ENCODE data around the gene NEIL3.

Gene NEIL3

DNA sequence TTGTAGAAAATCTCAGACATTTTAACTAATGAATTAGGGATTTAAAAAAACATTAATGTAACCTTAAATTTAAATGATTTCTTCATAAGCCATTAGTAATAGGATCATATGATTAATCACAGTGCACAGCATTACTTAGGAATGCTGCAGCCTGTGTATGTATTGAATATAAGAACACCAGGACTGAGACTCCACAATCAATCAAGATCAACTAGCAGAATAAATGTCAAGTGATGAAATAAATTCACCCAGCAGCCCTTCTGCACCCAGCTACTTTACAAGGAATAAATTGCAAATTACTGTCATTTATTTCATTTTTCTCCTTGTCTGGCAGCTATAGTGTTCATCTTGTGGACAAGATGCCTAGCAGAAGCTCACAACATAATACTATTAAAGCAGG lies 46.5 kb downstream of the NEIL3 start:
- TF ChIP-seq, protein P1, sequence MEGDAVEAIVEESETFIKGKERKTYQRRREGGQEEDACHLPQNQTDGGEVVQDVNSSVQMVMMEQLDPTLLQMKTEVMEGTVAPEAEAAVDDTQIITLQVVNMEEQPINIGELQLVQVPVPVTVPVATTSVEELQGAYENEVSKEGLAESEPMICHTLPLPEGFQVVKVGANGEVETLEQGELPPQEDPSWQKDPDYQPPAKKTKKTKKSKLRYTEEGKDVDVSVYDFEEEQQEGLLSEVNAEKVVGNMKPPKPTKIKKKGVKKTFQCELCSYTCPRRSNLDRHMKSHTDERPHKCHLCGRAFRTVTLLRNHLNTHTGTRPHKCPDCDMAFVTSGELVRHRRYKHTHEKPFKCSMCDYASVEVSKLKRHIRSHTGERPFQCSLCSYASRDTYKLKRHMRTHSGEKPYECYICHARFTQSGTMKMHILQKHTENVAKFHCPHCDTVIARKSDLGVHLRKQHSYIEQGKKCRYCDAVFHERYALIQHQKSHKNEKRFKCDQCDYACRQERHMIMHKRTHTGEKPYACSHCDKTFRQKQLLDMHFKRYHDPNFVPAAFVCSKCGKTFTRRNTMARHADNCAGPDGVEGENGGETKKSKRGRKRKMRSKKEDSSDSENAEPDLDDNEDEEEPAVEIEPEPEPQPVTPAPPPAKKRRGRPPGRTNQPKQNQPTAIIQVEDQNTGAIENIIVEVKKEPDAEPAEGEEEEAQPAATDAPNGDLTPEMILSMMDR (conservative IDR thresholded peaks at IDR 0.05; ENCODE audit: control insufficient read depth, insufficient read depth, low read depth, low read length): no peak

GRCh38 chr4:177356921-177357320 lies 47.2 kb downstream of the NEIL3 start:
- no peak overlapping the region for H3K4me3 ChIP-seq (ENCODE audit: control insufficient read depth, low read depth, low read length)
- peak; percentile 4 for DNase-seq (ENCODE audit: low read depth)
- TF ChIP-seq, protein P1 (conservative IDR thresholded peaks at IDR 0.05; ENCODE audit: control insufficient read depth, insufficient read depth, low read depth, low read length): no peak

More for the DNA sequence above, 46.5 kb downstream of the NEIL3 start:
- no peak overlapping the region for H3K4me3 ChIP-seq (ENCODE audit: control insufficient read depth, low read depth, low read length)
- DNase-seq (ENCODE audit: low read depth): peak; percentile 42

DNA sequence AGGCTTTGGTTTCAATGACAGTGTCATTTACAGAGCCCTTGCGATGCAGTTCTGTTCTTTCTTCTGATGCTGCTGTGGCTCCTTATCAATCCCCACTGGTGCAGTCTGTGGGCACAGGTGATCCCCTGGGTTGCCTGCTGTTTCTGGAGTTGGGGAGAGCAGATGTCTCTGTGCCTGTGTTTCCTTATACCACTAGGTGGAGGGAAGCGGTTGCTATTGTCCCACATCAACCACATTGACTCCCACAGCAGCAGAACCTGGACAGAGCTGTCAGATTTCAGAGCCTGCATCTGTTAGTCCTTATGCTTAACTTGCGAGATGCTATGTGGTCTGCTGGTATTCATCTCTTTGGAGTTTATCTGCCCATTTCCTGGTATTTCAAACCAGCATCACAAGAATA lies 57.7 kb downstream of the NEIL3 start:
- peak; percentile 9 for DNase-seq (ENCODE audit: low read depth)
- TF ChIP-seq, protein P1 (conservative IDR thresholded peaks at IDR 0.05; ENCODE audit: control insufficient read depth, insufficient read depth, low read depth, low read length): peak; percentile 15
- no peak overlapping the region for H3K4me3 ChIP-seq (ENCODE audit: control insufficient read depth, low read depth, low read length)

DNA sequence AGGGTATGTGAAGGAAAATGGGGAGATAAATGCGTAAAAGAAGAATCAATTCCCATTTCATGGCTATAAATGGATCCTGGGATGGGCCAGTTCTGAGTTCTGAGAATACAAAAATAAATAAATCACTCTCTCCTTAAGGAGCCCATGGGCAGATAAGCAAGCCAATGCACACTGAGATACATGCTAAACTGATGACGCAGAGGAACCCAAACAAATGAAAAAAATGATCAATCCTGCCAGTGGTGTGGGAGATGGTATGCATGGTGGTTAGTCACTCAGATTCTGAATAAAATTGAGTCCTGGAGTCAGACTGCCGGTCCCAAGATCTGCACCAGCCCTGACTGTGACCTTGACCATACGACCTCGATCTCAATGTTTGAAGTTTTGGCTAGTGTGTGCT lies 59.7 kb downstream of the NEIL3 start:
- TF ChIP-seq, protein P1 (conservative IDR thresholded peaks at IDR 0.05; ENCODE audit: control insufficient read depth, insufficient read depth, low read depth, low read length): no peak
- H3K4me3 ChIP-seq (ENCODE audit: control insufficient read depth, low read depth, low read length): no peak overlapping the region
- DNase-seq (ENCODE audit: low read depth): peak; percentile 52

- H3K4me3 ChIP-seq (ENCODE audit: control insufficient read depth, low read depth, low read length): no peak overlapping the region
- DNase-seq (ENCODE audit: low read depth): no peak
- TF ChIP-seq, protein P1 (conservative IDR thresholded peaks at IDR 0.05; ENCODE audit: control insufficient read depth, insufficient read depth, low read depth, low read length): no peak
Measured at GRCh38 chr4:177371461-177371860, 61.8 kb downstream of the NEIL3 start.

DNA sequence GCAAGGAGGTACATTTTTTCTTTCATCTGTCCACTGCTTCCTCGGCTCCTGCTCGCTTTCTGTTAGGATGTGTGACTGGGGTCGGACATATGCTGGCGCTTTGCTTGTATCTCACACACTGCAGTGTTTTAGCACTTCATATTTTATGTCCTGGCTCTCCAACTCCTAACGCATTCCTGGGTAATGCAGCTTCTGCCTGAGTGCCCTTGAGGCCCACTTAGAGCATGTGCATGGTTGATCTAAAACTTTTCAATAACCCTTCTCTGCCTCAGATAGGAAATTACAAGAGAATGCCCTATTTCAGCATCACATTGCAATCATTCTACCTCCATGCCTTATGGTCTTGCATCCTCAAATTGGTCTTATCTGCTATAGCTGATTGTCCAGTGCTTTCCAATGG lies 65.3 kb downstream of the NEIL3 start:
- DNase-seq (ENCODE audit: low read depth): no peak
- H3K4me3 ChIP-seq (ENCODE audit: control insufficient read depth, low read depth, low read length): no peak overlapping the region
- TF ChIP-seq, protein P1 (conservative IDR thresholded peaks at IDR 0.05; ENCODE audit: control insufficient read depth, insufficient read depth, low read depth, low read length): no peak

DNA sequence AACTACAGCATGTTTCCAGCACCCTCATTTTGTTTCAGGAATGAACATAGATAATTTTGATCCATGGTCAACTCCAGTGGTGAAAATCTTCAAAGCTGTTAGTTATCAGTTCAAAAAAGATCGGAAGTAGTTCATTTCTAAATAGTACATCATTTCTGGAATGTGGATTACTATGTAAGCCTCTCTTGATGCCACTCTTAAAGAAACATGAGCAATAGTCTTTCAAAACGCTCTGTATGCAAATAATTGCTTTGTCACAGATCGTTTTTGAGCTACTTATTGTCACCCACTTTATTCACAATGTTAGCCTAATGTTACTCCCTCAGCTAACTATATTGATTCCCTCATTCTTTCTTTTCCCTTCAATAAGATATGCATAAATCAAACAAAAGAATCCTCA lies 65.7 kb downstream of the NEIL3 start:
- DNase-seq (ENCODE audit: low read depth): no peak
- TF ChIP-seq, protein P1 (conservative IDR thresholded peaks at IDR 0.05; ENCODE audit: control insufficient read depth, insufficient read depth, low read depth, low read length): no peak
- no peak overlapping the region for H3K4me3 ChIP-seq (ENCODE audit: control insufficient read depth, low read depth, low read length)
